ENCODE data around the gene SMPD4. TPM values are rescaled to one million over a fixed set of nuclear protein-coding genes. Genes with fewer than 3 reads are reported as not detected.

The SMPD4 gene
- total RNA-seq, 2 experiments from 2014 or later, result 81.2 to 89.9 TPM

- no peak for DNase-seq
- Histone ChIP-seq H3K27me3 (ENCODE audit: control insufficient read depth in 1 of 2, insufficient read depth in 2 of 2, low read length in 2 of 2) (no peaks in the 10 kb centered on the region), H3K36me3 (ENCODE audit: insufficient read depth, low read length) (peaks cover 4% of the 10 kb centered on the region), H3K4me3 (ENCODE audit: low read length) (no peak overlapping the region), H3K9me3 (ENCODE audit: control insufficient read depth in 1 of 2, insufficient read depth in 1 of 2, low read length in 2 of 2) (no peaks in the 10 kb centered on the region), H3K4me1 (ENCODE audit: insufficient read depth, low read length) (peaks cover 20% of the 10 kb centered on the region), H3K27ac (ENCODE audit: low read depth in 1 of 2, low read length in 2 of 2) (no peak overlapping the region)
- ChIA-PET POLR2A (no interaction called here), CTCF (no interaction called here)
- Mint-ChIP-seq H3K27me3 (no peaks in the 10 kb centered on the region), H3K27ac (no peak overlapping the region), H3K4me3 (peak overlapping the region; percentile 38), H3K4me1 (ENCODE audit: low read depth) (peaks cover 10% of the 10 kb centered on the region), H3K36me3 (ENCODE audit: low read depth) (peaks cover 11% of the 10 kb centered on the region), H3K9me3 (no peaks in the 10 kb centered on the region)
- TF ChIP-seq CTCF (IDR thresholded peaks at IDR 0.05), result no peak
- ATAC-seq (ENCODE audit: poor library complexity), result no peak
- intact Hi-C loops (cut with DNase I, micrococcal nuclease), result loop anchor here in 1 of 2 experiments (10.0 kb wide), 2 partner anchors 188 to 538 kb away; partner anchors contain the start of gene GPR148
These were observed 5.0 kb upstream of the SMPD4 start for GRCh38 chr2:130186391-130186790.

- Histone ChIP-seq H3K9me3 (ENCODE audit: control insufficient read depth in 1 of 2, insufficient read depth in 1 of 2, low read length in 2 of 2) (no peaks in the 10 kb centered on the region), H3K27me3 (ENCODE audit: control insufficient read depth in 1 of 2, insufficient read depth in 2 of 2, low read length in 2 of 2) (no peaks in the 10 kb centered on the region), H3K4me1 (ENCODE audit: insufficient read depth, low read length) (peaks cover 23% of the 10 kb centered on the region), H3K27ac (ENCODE audit: low read depth in 1 of 2, low read length in 2 of 2) (no peak overlapping the region), H3K4me3 (ENCODE audit: low read length) (no peak overlapping the region), H3K36me3 (ENCODE audit: insufficient read depth, low read length) (peaks cover 4% of the 10 kb centered on the region)
- peaks cover 11% of the 10 kb centered on the region for H3K36me3 Mint-ChIP-seq (ENCODE audit: low read depth)
- TF ChIP-seq CTCF (IDR thresholded peaks at IDR 0.05), result no peak
- DNase-seq (no peak), ATAC-seq (ENCODE audit: poor library complexity) (no peak)
- H3K4me1 Mint-ChIP-seq (ENCODE audit: low read depth), result peaks cover 15% of the 10 kb centered on the region
- no peaks in the 10 kb centered on the region for H3K27me3 Mint-ChIP-seq
- CTCF ChIA-PET, result no interaction called here
- H3K4me3 Mint-ChIP-seq, result peak overlapping the region; percentile 38
- intact Hi-C loops (cut with DNase I, micrococcal nuclease), result loop anchor here in 1 of 2 experiments (10.0 kb wide), 2 partner anchors 189 to 539 kb away; partner anchors contain the start of gene GPR148
- H3K9me3 Mint-ChIP-seq, result no peaks in the 10 kb centered on the region
- peak overlapping the region; percentile 14 for H3K27ac Mint-ChIP-seq
- POLR2A ChIA-PET, result no interaction called here
These were observed 4.5 kb upstream of the SMPD4 start for GRCh38 chr2:130185896-130186295.

- H3K4me1 ChIP-seq (ENCODE audit: insufficient read depth, low read length), result peaks cover 28% of the 10 kb centered on the region
- no peaks in the 10 kb centered on the region for H3K27me3 Mint-ChIP-seq
- H3K36me3 Mint-ChIP-seq (ENCODE audit: low read depth), result peaks cover 13% of the 10 kb centered on the region
- no peak overlapping the region for H3K4me3 ChIP-seq (ENCODE audit: low read length)
- no peak for TF ChIP-seq CTCF (IDR thresholded peaks at IDR 0.05)
- H3K4me1 Mint-ChIP-seq (ENCODE audit: low read depth), result peaks cover 20% of the 10 kb centered on the region
- H3K9me3 Mint-ChIP-seq, result no peaks in the 10 kb centered on the region
- H3K9me3 ChIP-seq (ENCODE audit: control insufficient read depth in 1 of 2, insufficient read depth in 1 of 2, low read length in 2 of 2), result no peaks in the 10 kb centered on the region
- intact Hi-C loops (cut with DNase I, micrococcal nuclease), result loop anchor here in 1 of 2 experiments (10.0 kb wide), 2 partner anchors 189 to 539 kb away; partner anchors contain the start of gene GPR148
- peaks cover 4% of the 10 kb centered on the region for H3K36me3 ChIP-seq (ENCODE audit: insufficient read depth, low read length)
- ATAC-seq (ENCODE audit: poor library complexity) (no peak), DNase-seq (no peak)
- H3K4me3 Mint-ChIP-seq, result no peak overlapping the region
- no peak overlapping the region for H3K27ac ChIP-seq (ENCODE audit: low read depth in 1 of 2, low read length in 2 of 2)
- ChIA-PET POLR2A (interaction anchor here (0.7 kb wide), 1 partner anchor 14 kb away, joined by 4 read pairs; no protein-coding TSS in a partner anchor), CTCF (no interaction called here)
- H3K27ac Mint-ChIP-seq, result peak overlapping the region; percentile 14
- H3K27me3 ChIP-seq (ENCODE audit: control insufficient read depth in 1 of 2, insufficient read depth in 2 of 2, low read length in 2 of 2), result no peaks in the 10 kb centered on the region
These were observed 4.0 kb upstream of the SMPD4 start for GRCh38 chr2:130185436-130185835.
